RCC 7860 (cell line): ENCODE measurements around the gene DOK7.

Experiments
- DNase-seq: peaks from one replicate; pipeline ENCODE4 v3.0.0-alpha.2; 2015; ENCODE audit warnings: low spot score
- FAIRE-seq: peaks from 2 replicates; lab custom pipeline; 2012; peaks lifted over from hg19 to GRCh38; lab: Jason Lieb, UNC

Gene DOK7

DNA sequence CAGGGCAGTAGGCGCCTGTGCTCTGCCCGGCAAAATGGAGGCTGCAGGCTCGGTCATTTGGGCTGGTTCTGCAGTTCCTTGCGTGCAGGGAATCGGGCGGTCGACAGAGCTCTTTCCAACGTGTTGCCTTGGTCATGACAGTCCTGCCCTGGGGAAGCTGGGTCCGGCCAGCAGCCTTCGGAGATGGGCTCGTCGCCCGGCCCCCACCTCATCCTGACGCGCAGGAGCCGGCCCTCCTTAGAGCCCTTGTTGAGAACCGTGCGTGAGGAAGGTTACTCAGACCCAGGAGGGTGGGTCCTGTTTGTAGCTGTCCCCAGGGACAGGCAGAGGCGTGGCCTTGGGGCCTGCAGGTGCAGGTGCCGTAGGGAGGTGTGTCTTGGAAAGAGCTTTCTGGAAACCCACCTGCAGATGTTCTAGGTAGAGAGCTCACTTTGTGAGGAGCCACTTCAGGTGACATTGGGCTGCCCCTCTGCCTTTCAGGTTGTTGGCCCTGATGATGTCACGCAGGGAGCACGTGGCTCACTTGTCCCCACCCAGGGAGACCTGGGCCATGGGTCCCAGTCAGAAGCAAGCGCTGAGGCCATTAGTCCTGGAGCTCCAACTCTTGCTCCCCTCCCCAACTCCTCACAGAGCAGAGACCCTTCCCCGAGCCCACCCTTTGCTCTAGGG is 36.5 kb upstream of the DOK7 start:
- no peak for FAIRE-seq
- no peak for DNase-seq

DNA sequence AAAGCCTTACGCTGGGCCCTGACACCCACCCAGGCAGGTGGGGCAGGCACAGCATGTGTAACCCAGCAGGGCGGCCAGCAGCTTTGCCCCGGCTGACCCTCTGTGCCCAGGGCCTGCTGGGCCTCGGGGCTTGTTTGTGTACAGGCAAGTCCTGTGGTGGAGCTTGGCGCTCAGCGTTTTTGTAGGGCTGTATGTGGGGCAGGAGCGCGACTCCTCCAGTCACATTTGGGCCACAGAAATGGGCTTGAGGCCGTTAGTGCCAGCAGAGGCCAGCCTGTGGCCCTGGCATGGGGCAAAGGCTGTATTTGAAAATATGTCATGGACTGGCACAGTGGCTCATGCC is 36.0 kb upstream of the DOK7 start:
- FAIRE-seq (no peak), DNase-seq (no peak)

- FAIRE-seq (no peak), DNase-seq (no peak)
Measured at GRCh38 chr4:3427706-3428446, 35.2 kb upstream of the DOK7 start.

DNA sequence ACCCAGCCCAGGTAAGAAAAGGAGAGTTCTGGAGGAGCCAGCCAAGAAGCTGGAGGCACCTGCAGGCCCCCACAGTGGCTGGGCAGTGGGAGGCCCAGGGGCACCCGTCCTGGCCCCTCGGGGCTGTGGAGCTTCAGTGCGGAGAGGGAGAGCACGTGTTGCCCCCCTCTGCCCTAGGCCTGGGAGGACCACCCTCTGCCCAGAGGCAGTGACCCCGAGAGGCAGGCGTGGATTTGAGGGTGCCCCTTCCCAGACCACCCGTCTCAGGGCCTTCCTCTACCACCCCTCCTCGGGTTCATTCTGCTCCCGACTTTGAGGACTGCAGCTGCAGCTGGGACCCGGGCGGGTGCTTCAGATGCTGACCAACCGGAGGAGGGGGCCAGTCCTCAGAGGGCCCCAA is 33.5 kb upstream of the DOK7 start:
- no peak for FAIRE-seq
- no peak for DNase-seq

DNA sequence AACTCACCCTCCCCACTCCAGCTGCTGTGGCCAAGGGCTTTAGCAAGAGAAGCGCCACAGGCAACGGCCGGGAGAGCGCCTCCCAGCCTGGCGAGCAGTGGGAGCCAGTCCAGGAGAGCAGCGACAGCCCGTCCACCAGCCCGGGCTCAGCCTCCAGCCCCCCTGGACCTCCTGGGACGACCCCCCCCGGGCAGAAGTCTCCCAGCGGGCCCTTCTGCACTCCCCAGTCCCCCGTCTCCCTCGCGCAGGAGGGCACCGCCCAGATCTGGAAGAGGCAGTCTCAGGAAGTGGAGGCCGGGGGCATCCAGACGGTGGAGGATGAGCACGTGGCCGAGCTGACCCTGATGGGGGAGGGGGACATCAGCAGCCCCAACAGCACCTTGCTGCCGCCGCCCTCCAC is 32.6 kb upstream of the DOK7 start:
- no peak for DNase-seq
- no peak for FAIRE-seq

GRCh38 chr4:3431446-3431993 is 31.6 kb upstream of the DOK7 start:
- no peak for DNase-seq
- FAIRE-seq = no peak

- DNase-seq (no peak), FAIRE-seq (no peak)
Measured at GRCh38 chr4:3432381-3432790, 30.7 kb upstream of the DOK7 start.

GRCh38 chr4:3433138-3433869 is 29.8 kb upstream of the DOK7 start:
- FAIRE-seq (no peak), DNase-seq (no peak)

GRCh38 chr4:3434881-3435685 is 28.0 kb upstream of the DOK7 start:
- no peak for FAIRE-seq

GRCh38 chr4:3435686-3435956 is 27.5 kb upstream of the DOK7 start:
- FAIRE-seq (no peak), DNase-seq (no peak)

More at GRCh38 chr4:3434881-3435685, 28.0 kb upstream of the DOK7 start:
- DNase-seq = no peak

DNA sequence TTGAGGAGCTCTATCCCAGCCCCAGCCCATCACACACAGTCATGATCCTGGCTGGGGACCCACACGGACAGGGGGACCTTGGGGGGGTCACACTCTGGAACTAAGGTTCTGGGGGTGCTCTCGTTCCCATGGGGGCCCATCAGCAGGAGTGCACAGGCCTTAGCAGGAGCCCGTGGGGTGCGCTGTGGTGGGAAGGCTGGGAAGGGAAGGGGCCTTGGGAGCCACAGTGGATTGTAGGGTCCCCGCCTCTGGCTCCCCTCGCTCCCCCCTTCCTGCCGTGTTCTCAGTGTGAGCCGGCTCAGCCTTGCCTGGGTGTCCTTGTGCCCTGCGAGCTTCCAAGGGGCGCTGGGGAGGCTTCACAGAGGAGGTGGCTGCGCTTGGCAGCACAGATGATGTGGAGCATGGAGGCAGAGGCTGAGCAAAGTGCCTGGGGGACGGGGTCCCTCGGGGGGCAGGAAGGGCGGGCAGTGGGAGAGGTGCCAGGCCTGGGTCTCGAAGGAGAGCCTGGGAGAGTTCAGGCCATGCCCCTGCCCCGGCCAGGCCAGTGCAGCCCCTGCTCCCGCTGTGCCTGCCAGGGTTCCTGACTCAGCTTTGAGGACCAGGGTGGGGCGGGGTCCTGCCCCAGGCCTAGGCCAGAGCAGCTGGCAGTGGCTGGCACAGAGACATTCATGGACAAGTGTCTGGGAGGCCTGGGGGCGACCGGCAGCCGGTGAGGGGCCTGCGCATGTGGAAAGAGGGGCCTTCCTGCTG is 26.9 kb upstream of the DOK7 start:
- DNase-seq = no peak
- FAIRE-seq = no peak

- FAIRE-seq = peak; percentile 66
- DNase-seq = peak; percentile 81
Measured at GRCh38 chr4:3436798-3437581, 26.1 kb upstream of the DOK7 start.

DNA sequence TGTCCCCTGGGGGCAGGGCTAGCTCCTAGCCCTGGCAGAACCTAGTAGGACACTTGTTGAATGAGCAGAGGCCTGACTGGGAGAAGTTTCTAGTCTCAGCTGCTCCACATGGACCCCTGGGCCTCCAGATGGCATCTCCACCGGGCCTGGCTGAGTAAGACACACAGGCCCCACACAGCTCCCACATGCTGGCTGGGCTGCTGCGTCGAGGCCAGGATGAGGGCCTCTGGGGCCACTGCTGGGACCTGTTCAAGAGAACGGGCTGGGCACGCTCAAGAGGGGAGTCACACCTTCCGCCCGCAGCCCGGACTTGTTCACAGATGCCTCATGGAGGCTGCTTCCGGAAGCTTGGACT is 25.5 kb upstream of the DOK7 start:
- FAIRE-seq (no peak), DNase-seq (no peak)

DNA sequence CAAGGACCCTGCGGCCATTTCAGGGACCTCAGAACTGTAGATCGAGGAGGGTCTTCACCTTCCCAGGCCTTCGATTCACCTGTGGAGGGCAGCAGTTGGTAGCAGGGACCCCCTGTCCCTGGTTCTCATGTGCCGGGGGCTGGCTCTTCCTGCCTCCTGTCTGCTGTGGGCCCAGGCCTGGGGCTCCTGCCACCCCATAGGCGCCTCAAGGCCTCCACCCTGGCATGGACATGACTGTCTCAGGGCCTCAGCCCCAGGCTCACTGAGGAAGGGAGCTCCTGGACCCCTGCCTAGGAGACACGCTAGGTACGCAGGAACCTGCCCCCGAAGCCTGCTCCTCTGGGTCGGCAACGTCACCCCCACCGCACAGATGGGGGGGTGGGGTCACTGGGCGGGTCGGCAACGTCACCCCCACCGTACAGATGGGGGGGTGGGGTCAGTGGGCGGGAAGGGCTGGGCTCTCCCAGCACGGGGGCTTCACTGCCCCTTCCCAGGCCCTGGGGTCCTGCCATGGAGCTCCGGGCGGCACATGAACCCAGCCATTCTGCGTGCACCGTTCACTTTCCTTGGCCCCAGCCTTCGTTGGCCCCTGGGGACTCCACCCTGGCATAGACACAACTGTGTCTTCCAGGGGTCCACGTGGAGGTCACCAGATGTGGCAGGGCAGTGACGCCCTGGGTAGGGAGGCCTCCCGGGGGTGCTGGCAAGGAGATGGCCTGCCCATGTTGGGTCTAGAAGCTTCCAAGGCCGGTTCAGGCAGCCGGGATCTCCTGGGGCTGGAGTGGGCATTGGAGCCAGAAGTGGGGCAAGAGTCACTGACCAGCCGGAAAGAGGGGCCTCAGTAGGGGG is 24.9 kb upstream of the DOK7 start:
- DNase-seq (no peak), FAIRE-seq (no peak)

- FAIRE-seq = no peak
- DNase-seq = no peak
Measured at GRCh38 chr4:3438847-3439180, 24.3 kb upstream of the DOK7 start.

GRCh38 chr4:3439391-3439790 is 23.7 kb upstream of the DOK7 start:
- DNase-seq = no peak
- no peak for FAIRE-seq

DNA sequence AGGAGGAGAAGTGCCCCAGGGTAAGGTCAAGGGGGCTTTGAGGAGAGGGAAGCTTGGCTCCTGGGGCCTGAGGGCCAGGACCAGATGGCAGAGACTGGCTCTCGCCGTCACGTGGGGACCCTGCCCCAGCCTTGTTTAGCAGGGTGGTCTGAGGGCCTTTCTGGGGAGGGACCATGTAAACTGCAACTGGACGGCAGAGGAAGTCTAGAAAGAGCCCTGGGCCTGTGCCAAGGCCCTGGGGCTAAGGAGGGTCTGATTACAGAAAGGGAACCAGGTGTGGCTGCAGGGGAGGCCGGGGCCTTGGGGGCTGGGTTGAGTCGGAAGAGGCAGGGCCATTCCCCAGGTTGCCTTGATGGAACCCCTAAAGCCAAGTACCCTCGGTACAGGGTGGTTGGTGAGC is 23.1 kb upstream of the DOK7 start:
- FAIRE-seq (no peak), DNase-seq (no peak)

- DNase-seq (no peak), FAIRE-seq (no peak)
Measured at GRCh38 chr4:3440979-3441500, 22.1 kb upstream of the DOK7 start.
